Transverse colon (tissue), 4 donors: ENCODE measurements around the gene MCC. TPM values are rescaled to one million over a fixed set of nuclear protein-coding genes. Genes with fewer than 3 reads are reported as not detected.

ENCODE experiments used
- DNase-seq: peaks from one replicate; pipeline ENCODE4 v3.0.0-alpha.2; 2019
- H3K27ac ChIP-seq, 4 donors: fragments of 200-600 bp; sonication (generic); 2 replicates each; pipeline ENCODE4 v1.5.1; 2016 to 2018; ENCODE audit warnings: inconsistent platforms in 4 of 4
- H3K27me3 ChIP-seq: fragments of 200-600 bp; sonication (generic); 2 replicates; pipeline ENCODE4 v1.5.1; 2017; ENCODE audit warnings: inconsistent platforms
- H3K36me3 ChIP-seq, 4 donors: fragments of 200-600 bp; sonication (generic); 2 replicates each; pipeline ENCODE4 v1.5.1; 2017 to 2019; ENCODE audit warnings: inconsistent platforms in 4 of 4
- H3K4me1 ChIP-seq, 4 donors: fragments of 200-600 bp; sonication (generic); 2 replicates each; pipeline ENCODE4 v1.5.1; 2017 to 2020; ENCODE audit warnings: inconsistent platforms in 4 of 4
- H3K4me3 ChIP-seq, 4 donors: fragments of 200-600 bp; sonication (generic); 1 replicate in 1 of 4; 2 replicates in 3 of 4; pipeline versions ENCODE4 v1.5.1 to v1.6.1; 2017 to 2019; ENCODE audit warnings: inconsistent platforms in 4 of 4
- H3K9me3 ChIP-seq, 2 donors: fragments of 200-600 bp; sonication (generic); 2 replicates each; pipeline ENCODE4 v1.5.1; 2017 to 2019; ENCODE audit warnings: inconsistent platforms in 2 of 2
- EP300 ChIP-seq: sonication (generic); formaldehyde crosslinking; IDR thresholded peaks from one replicate; pipeline ENCODE4 v1.6.1; 2017; ENCODE audit warnings: antibody characterized with exemption, low read depth
- POLR2A ChIP-seq: fragments of 450-650 bp; IDR thresholded peaks from one replicate; pipeline ENCODE4 v1.6.1; 2016; ENCODE audit warnings: antibody characterized with exemption, mild to moderate bottlenecking, moderate library complexity
- POLR2AphosphoS5 ChIP-seq, 3 donors: sonication (generic); formaldehyde crosslinking; IDR thresholded peaks; one replicate each; pipeline ENCODE4 v1.6.1; 2016; ENCODE audit warnings: antibody characterized with exemption in 3 of 3
- WGBS, 2 donors: methylation state at CpG; one replicate each; pipeline ENCODE4 v1.1.5; 2018; ENCODE audit warnings: low coverage in 1 of 2; 5-methylcytosine and 5-hydroxymethylcytosine counted together
- in situ Hi-C, 4 donors: fragments of 200-750 bp; cut with MboI; loops; one replicate each; pipeline versions ENCODE4 v1.15.0 to v1.15.1; 2017; ENCODE audit warnings: low sequenced_read_pairs in 3 of 4, low pct_ligation_motif_present in 1 of 4, low pct_unique_long_range_greater_than_20kb in 1 of 4
- intact Hi-C: fragments of 100-400 bp; cut with DNase I; formaldehyde crosslinking; loops from one replicate; pipeline ENCODE4 v1.15.1; 2023; ENCODE audit warnings: low total_unique reads
- total RNA-seq, 4 donors: library from RNA; depleted of rRNA; stranded (reverse); fragments of >200 nt; gene quantifications; one replicate each; pipeline ENCODE4 v1.1.0, GENCODE V29; 2016
- TF ChIP-seq, protein P1 (sequence below), 5 experiments: fragments of 200-600 bp in 3 of 5; fragments of 450-650 bp in 2 of 5; sonication (generic) in 3 of 5; IDR thresholded peaks; 1 replicate in 2 of 5; 2 replicates in 3 of 5; pipeline ENCODE4 v1.5.1; 2016 to 2017; ENCODE audit warnings: antibody characterized with exemption in 5 of 5, inconsistent platforms in 3 of 5, mild to moderate bottlenecking in 2 of 5, moderate library complexity in 1 of 5

The MCC gene
- total RNA-seq, 4 donors from 2014 or later = 2.6 to 28.4 (median 16.4) TPM

DNA sequence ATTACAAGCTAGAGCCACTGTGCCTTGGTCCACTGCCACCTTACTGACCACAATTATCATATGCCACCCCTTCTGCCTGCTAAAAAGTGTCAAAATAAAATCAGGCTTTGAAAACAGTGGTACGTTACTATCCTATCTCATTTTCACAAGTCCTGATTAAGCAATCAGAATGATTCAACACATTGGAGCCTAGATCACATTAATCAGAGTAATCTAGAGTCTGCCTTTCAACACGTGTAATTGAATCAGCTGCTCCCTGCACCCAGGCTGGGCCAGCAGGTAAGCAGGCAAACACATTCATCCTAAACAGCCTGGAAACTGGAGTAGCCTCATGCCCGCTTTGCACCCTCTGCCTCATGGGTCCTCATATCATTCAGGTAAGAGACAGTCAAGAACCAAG is 325.5 kb downstream of the MCC start:
- H3K27me3 ChIP-seq = no peaks in the 10 kb centered on the region
- no peaks in the 10 kb centered on the region for H3K36me3 ChIP-seq
- H3K4me3 ChIP-seq = no peak overlapping the region
- H3K27ac ChIP-seq = no peak overlapping the region
- no peak for DNase-seq
- H3K9me3 ChIP-seq = no peaks in the 10 kb centered on the region
- H3K4me1 ChIP-seq = no peaks in the 10 kb centered on the region
- intact Hi-C loops (no loop called here), in situ Hi-C loops (no loop called here)
- 54% methylated on average over 3 of the region's 3 CpGs; no CpG with 5 or more reads in 1 of the 2 donors for WGBS, 2 donors
- no peak for TF ChIP-seq EP300
- no peak for TF ChIP-seq POLR2A
- TF ChIP-seq POLR2AphosphoS5 (IDR thresholded peaks at IDR 0.05) = no peak
- TF ChIP-seq, protein P1, sequence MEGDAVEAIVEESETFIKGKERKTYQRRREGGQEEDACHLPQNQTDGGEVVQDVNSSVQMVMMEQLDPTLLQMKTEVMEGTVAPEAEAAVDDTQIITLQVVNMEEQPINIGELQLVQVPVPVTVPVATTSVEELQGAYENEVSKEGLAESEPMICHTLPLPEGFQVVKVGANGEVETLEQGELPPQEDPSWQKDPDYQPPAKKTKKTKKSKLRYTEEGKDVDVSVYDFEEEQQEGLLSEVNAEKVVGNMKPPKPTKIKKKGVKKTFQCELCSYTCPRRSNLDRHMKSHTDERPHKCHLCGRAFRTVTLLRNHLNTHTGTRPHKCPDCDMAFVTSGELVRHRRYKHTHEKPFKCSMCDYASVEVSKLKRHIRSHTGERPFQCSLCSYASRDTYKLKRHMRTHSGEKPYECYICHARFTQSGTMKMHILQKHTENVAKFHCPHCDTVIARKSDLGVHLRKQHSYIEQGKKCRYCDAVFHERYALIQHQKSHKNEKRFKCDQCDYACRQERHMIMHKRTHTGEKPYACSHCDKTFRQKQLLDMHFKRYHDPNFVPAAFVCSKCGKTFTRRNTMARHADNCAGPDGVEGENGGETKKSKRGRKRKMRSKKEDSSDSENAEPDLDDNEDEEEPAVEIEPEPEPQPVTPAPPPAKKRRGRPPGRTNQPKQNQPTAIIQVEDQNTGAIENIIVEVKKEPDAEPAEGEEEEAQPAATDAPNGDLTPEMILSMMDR (IDR thresholded peaks at IDR 0.05) = no peak

DNA sequence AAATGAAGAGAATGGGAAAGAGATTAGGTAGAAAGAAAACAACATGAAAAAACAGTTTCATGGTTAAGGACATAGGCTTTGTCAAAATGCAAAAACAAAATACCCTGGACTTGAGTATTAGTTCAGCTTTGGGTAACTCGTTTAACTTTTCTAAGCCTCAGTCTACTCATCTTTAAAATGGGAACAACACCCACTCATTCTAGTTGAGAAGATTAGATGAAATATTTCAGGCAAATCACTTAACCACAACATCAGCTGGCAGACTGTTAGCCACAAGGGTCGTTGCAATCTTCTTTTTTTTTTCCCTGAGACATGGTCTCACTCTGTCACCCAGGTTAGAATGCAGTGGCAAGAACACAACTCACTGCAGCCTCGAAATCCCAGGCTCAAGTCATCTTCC is 326.0 kb downstream of the MCC start:
- no peaks in the 10 kb centered on the region for H3K36me3 ChIP-seq
- no peaks in the 10 kb centered on the region for H3K27me3 ChIP-seq
- H3K9me3 ChIP-seq = no peaks in the 10 kb centered on the region
- no peaks in the 10 kb centered on the region for H3K4me1 ChIP-seq
- intact Hi-C loops = no loop called here
- in situ Hi-C loops = no loop called here
- WGBS, 2 donors = 56 to 61% methylated on average over 3 of the region's 3 CpGs
- H3K27ac ChIP-seq = no peak overlapping the region
- no peak overlapping the region for H3K4me3 ChIP-seq
- no peak for DNase-seq
- TF ChIP-seq, protein P1 (IDR thresholded peaks at IDR 0.05) = no peak
- TF ChIP-seq POLR2A (no peak), POLR2AphosphoS5 (IDR thresholded peaks at IDR 0.05) (no peak), EP300 (no peak)

DNA sequence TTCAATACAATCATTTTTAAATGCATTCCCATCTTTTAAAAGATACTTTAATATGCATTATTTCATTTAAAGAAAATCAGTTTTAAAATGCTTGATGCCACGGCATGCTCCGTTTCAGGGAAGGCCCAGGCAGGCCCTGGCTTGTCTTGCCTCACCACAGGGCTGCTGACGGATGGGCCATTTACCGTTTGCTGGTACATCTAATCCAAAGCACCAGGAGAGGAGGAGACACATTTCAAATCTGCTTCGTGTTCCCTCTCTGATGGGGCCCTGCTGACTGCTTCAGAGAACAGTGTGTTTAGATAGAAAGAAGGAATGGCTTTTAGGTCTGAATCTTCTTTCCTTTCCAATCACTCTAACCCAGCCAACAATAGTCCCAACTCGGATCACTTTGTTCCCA is 326.4 kb downstream of the MCC start:
- H3K36me3 ChIP-seq = no peaks in the 10 kb centered on the region
- no peak overlapping the region for H3K4me3 ChIP-seq
- no peak overlapping the region for H3K27ac ChIP-seq
- no peaks in the 10 kb centered on the region for H3K27me3 ChIP-seq
- DNase-seq = no peak
- 81 to 84% methylated on average over 6 of the region's 6 CpGs for WGBS, 2 donors
- intact Hi-C loops = no loop called here
- TF ChIP-seq, protein P1 (IDR thresholded peaks at IDR 0.05) = no peak
- TF ChIP-seq POLR2A (no peak), POLR2AphosphoS5 (IDR thresholded peaks at IDR 0.05) (no peak)
- in situ Hi-C loops = no loop called here
- no peaks in the 10 kb centered on the region for H3K4me1 ChIP-seq
- no peaks in the 10 kb centered on the region for H3K9me3 ChIP-seq

DNA sequence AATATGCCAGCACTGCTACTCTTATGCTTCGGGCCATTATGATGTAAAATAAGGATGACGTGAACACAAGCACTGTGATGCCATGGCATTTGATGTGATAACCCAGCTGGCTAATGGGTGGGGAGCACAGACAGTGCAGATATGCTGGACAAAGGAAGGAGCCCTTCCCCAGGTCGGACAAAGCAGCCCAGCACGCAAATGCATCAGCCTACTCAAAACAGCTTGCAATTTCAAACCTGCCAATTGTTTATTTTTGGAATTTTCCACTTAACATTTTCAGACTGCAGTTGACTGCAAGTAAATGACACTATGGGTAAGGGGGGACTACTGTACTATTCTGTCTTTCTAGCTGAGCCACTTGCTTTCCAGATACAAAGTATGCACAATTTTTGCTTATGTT is 330.4 kb downstream of the MCC start:
- no peaks in the 10 kb centered on the region for H3K36me3 ChIP-seq
- H3K9me3 ChIP-seq = no peaks in the 10 kb centered on the region
- 86 to 89% methylated on average over 4 of the region's 4 CpGs for WGBS, 2 donors
- intact Hi-C loops = no loop called here
- no peaks in the 10 kb centered on the region for H3K27me3 ChIP-seq
- H3K27ac ChIP-seq = no peak overlapping the region
- DNase-seq = no peak
- TF ChIP-seq, protein P1 (IDR thresholded peaks at IDR 0.05) = no peak
- TF ChIP-seq POLR2A (no peak), EP300 (no peak), POLR2AphosphoS5 (IDR thresholded peaks at IDR 0.05) (no peak)
- in situ Hi-C loops = no loop called here
- no peak overlapping the region for H3K4me3 ChIP-seq
- no peaks in the 10 kb centered on the region for H3K4me1 ChIP-seq
